ENCODE data around the gene STK40.

DNA sequence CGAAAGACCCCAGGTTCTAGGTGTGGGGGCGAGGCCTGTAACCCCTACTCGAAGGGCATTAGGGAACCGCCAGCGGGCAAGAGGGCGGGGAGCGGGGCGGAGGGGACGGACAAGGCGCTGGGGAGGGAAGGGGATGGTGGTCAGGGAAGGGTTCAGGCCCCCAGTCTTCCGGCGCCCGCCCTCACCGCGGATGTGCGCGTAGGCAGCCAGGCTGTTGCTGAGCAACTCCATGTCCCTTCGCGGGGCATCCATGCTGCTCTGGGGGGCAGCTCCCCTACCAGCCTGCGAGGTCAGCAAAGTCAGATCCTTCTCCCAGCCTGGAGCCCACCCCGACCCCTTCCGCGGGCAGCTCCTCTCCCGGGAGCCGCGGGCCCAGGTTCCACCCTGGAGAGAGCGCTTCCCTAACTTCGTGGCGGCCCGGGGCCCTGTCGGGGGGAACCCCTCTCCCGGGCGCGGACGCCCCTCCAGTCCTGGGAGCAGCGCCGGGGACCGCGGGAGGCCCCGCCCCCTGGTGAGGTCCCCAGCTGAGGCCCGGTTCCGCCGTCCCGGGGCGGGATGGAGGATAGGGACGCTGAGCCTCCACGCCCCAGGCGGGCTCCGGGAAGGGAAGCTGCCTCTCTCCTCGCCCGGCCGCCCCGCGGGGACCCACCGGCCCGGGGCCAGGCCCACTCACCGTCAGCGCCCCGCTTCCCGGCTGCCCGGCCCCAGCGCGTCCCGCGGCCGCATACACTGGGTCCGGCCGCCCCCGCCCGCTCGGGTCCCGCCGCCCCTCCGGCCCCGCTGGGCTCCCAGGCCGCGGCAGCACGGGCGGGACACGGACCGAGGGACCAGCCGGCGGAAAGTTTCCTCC lies 62.7 kb downstream of the STK40 start:
- TF ChIP-seq, protein P1, sequence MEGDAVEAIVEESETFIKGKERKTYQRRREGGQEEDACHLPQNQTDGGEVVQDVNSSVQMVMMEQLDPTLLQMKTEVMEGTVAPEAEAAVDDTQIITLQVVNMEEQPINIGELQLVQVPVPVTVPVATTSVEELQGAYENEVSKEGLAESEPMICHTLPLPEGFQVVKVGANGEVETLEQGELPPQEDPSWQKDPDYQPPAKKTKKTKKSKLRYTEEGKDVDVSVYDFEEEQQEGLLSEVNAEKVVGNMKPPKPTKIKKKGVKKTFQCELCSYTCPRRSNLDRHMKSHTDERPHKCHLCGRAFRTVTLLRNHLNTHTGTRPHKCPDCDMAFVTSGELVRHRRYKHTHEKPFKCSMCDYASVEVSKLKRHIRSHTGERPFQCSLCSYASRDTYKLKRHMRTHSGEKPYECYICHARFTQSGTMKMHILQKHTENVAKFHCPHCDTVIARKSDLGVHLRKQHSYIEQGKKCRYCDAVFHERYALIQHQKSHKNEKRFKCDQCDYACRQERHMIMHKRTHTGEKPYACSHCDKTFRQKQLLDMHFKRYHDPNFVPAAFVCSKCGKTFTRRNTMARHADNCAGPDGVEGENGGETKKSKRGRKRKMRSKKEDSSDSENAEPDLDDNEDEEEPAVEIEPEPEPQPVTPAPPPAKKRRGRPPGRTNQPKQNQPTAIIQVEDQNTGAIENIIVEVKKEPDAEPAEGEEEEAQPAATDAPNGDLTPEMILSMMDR (IDR thresholded peaks at IDR 0.05): no peak
- no peak for TF ChIP-seq POLR2AphosphoS5 (IDR thresholded peaks at IDR 0.05)
